ENCODE data around the gene PTPRD.

GRCh38 chr9:9951556-9952160 is 661.1 kb downstream of the PTPRD start:
- TF ChIP-seq, protein P1, sequence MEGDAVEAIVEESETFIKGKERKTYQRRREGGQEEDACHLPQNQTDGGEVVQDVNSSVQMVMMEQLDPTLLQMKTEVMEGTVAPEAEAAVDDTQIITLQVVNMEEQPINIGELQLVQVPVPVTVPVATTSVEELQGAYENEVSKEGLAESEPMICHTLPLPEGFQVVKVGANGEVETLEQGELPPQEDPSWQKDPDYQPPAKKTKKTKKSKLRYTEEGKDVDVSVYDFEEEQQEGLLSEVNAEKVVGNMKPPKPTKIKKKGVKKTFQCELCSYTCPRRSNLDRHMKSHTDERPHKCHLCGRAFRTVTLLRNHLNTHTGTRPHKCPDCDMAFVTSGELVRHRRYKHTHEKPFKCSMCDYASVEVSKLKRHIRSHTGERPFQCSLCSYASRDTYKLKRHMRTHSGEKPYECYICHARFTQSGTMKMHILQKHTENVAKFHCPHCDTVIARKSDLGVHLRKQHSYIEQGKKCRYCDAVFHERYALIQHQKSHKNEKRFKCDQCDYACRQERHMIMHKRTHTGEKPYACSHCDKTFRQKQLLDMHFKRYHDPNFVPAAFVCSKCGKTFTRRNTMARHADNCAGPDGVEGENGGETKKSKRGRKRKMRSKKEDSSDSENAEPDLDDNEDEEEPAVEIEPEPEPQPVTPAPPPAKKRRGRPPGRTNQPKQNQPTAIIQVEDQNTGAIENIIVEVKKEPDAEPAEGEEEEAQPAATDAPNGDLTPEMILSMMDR (conservative IDR thresholded peaks at IDR 0.05; ENCODE audit: low read length): no peak
- TF ChIP-seq EZH2phosphoT487 (IDR thresholded peaks at IDR 0.05; ENCODE audit: borderline replicate concordance, low read depth, low read length): no peak

Data from OCI-LY7 (cell line).